ENCODE results near the gene LTB. TPM values are rescaled to one million over a fixed set of nuclear protein-coding genes. Genes with fewer than 3 reads are reported as not detected.

The LTB gene
- total and polyA plus RNA-seq, 9 of the 15 experiments (the other 6 are each of a cell fraction or from before 2014, with no cell fraction given): 0.07 to 0.51 TPM; not detected in 7

- peak; percentile 83 for TF ChIP-seq E2F8 (IDR thresholded peaks at IDR 0.05; ENCODE audit: low read depth, partially characterized antibody)
- TF ChIP-seq NR0B1 (IDR thresholded peaks at IDR 0.05; ENCODE audit: partially characterized antibody): no peak
- TF ChIP-seq ILF3 (IDR thresholded peaks at IDR 0.05; ENCODE audit: borderline replicate concordance): no peak
- TF ChIP-seq RBFOX2 (IDR thresholded peaks at IDR 0.05; ENCODE audit: low read depth, low read length): peak; percentile 87
- TF ChIP-seq CHD4 (IDR thresholded peaks at IDR 0.05; ENCODE audit: insufficient read depth, insufficient replicate concordance, low read depth, low read length, poor library complexity, severe bottlenecking): no peak
- no peak for TF ChIP-seq CREBBP (IDR thresholded peaks at IDR 0.05; ENCODE audit: low read depth, low read length)
- TF ChIP-seq MAZ (CRISPR knock-in tag; conservative IDR thresholded peaks at IDR 0.05 in 1 of 2, IDR thresholded peaks at IDR 0.05 in 1 of 2): no peak; a peak in 2 of 4 replicates
- TF ChIP-seq RBM25 (IDR thresholded peaks at IDR 0.05; ENCODE audit: low read depth, low read length, severe bottlenecking): no peak
- no peak for TF ChIP-seq BRCA1 (IDR thresholded peaks at IDR 0.05)
- no peak for TF ChIP-seq BRCA1 (CRISPR knock-in tag; IDR thresholded peaks at IDR 0.05)
- peak; percentile 79; the same call in 1 of the 2 replicates for TF ChIP-seq RB1 (IDR thresholded peaks at IDR 0.05; ENCODE audit: low read depth)
- TF ChIP-seq TRIM28 (IDR thresholded peaks at IDR 0.05): no peak; the same call in 1 of the 2 replicates
- no peak for TF ChIP-seq NUFIP1 (IDR thresholded peaks at IDR 0.05; ENCODE audit: partially characterized antibody)
- no peak for TF ChIP-seq PBX2 (CRISPR knock-in tag; IDR thresholded peaks at IDR 0.05; ENCODE audit: low read depth)
- no peak for TF ChIP-seq PBX2 (tag; conservative IDR thresholded peaks at IDR 0.05; ENCODE audit: low read depth)
- TF ChIP-seq TAF7 (tag; IDR thresholded peaks at IDR 0.05): peak; percentile 91
- TF ChIP-seq ATF7 (IDR thresholded peaks at IDR 0.05): peak; percentile 100
- no peak for TF ChIP-seq ZNF311 (CRISPR knock-in tag; IDR thresholded peaks at IDR 0.05)
- no peak for TF ChIP-seq ZC3H11A (IDR thresholded peaks at IDR 0.05; ENCODE audit: low read depth, low read length)
- TF ChIP-seq TGIF2 (CRISPR knock-in tag; IDR thresholded peaks at IDR 0.05): no peak; the same call in 1 of the 2 replicates
- peak in 1 of 2 experiments; percentile 18; a peak in 1 of 4 replicates for TF ChIP-seq RAD21 (CRISPR knock-in tag; conservative IDR thresholded peaks at IDR 0.05 in 1 of 2, IDR thresholded peaks at IDR 0.05 in 1 of 2)
- no peak for TF ChIP-seq KDM1A (IDR thresholded peaks at IDR 0.05)
Measured at GRCh38 chr6:31619805-31620585, 37.8 kb upstream of the LTB start (continued).

Measured in K562 (cell line).